CD4-positive, alpha-beta memory T cell (primary cell): ENCODE results near the gene ADAM11. TPM values are rescaled to one million over a fixed set of nuclear protein-coding genes. Genes with fewer than 3 reads are reported as not detected.

Experiments used
- CTCF ChIA-PET: fragments of 350-600 bp; sonication (Branson Sonifier 250); formaldehyde crosslinking; loops from one replicate; lab custom pipeline; 2021; ENCODE audit warnings: inconsistent platforms; ENCODE audit not compliant: partially characterized antibody; lab: Charles Lee
- POLR2A ChIA-PET: fragments of 350-600 bp; sonication (Branson Sonifier 250); formaldehyde crosslinking; loops from one replicate; lab custom pipeline; 2021; ENCODE audit not compliant: partially characterized antibody; lab: Charles Lee
- DNase-seq, 5 donors: peaks; one replicate each; pipeline versions ENCODE4 v3.0.0 to v3.0.0-alpha.2; 2020 to 2022; ENCODE audit warnings: mixed read lengths in 1 of 5
- H3K27ac ChIP-seq: one replicate; pipeline ENCODE4 v1.7.0; 2013; ENCODE audit warnings: low read depth, low read length
- H3K27me3 ChIP-seq: 2 replicates; pipeline ENCODE4 v1.7.0; 2013; ENCODE audit warnings: mild to moderate bottlenecking, low read length, moderate library complexity; ENCODE audit not compliant: insufficient read depth
- H3K36me3 ChIP-seq: 2 replicates; pipeline ENCODE4 v1.7.0; 2013; ENCODE audit warnings: mild to moderate bottlenecking, low read length, moderate library complexity; ENCODE audit not compliant: insufficient read depth
- H3K4me1 ChIP-seq: 2 replicates; pipeline ENCODE4 v1.7.0; 2013; ENCODE audit warnings: mild to moderate bottlenecking, low read length, moderate library complexity; ENCODE audit not compliant: insufficient read depth
- H3K4me3 ChIP-seq, 2 donors: one replicate each; pipeline ENCODE4 v1.7.0; 2013; ENCODE audit warnings: low read length in 2 of 2, mild to moderate bottlenecking in 1 of 2
- H3K9me3 ChIP-seq, 2 donors: one replicate each; pipeline ENCODE4 v1.7.0; 2013; ENCODE audit warnings: low read length in 2 of 2, control low read depth in 1 of 2; ENCODE audit not compliant: control insufficient read depth in 1 of 2
- H3K27ac Mint-ChIP-seq, 7 donors: one replicate each; pipeline ENCODE4 v1.8.0; 2020 to 2021; ENCODE audit warnings: mixed read lengths in 7 of 7, mild to moderate bottlenecking in 6 of 7, inconsistent platforms in 3 of 7, moderate library complexity in 3 of 7
- H3K27me3 Mint-ChIP-seq, 2 donors: one replicate each; pipeline ENCODE4 v1.8.0; 2020 to 2021; ENCODE audit warnings: mixed read lengths in 2 of 2
- H3K36me3 Mint-ChIP-seq, 2 donors: one replicate each; pipeline ENCODE4 v1.8.0; 2020 to 2021; ENCODE audit warnings: mixed read lengths in 2 of 2, inconsistent platforms in 1 of 2, mild to moderate bottlenecking in 1 of 2
- H3K4me1 Mint-ChIP-seq, 4 donors: one replicate each; pipeline ENCODE4 v1.8.0; 2020 to 2021; ENCODE audit warnings: mixed read lengths in 4 of 4, mild to moderate bottlenecking in 1 of 4
- H3K4me3 Mint-ChIP-seq, 8 donors: one replicate each; pipeline ENCODE4 v1.8.0; 2020 to 2021; ENCODE audit warnings: mixed read lengths in 8 of 8, mild to moderate bottlenecking in 7 of 8, moderate library complexity in 6 of 8, inconsistent platforms in 3 of 8
- H3K9me3 Mint-ChIP-seq, 8 donors: one replicate each; pipeline ENCODE4 v1.8.0; 2020 to 2021; ENCODE audit warnings: mixed read lengths in 8 of 8, mild to moderate bottlenecking in 5 of 8, inconsistent platforms in 3 of 8, moderate library complexity in 1 of 8
- intact Hi-C: fragments of 100-400 bp; cut with micrococcal nuclease; formaldehyde crosslinking; loops from one replicate; pipeline ENCODE4 v1.15.1; 2023
- polyA plus RNA-seq, 2 donors: library from polyadenylated mRNA; unstranded; fragments of 300-500 nt; fragmentation: Illumina TruSeq; gene quantifications; one replicate each; pipeline ENCODE4 v1.2.3, GENCODE V29; 2021
- total RNA-seq, 2 experiments: library from RNA; stranded (reverse); gene quantifications; one replicate each; pipeline ENCODE4 v1.2.3, GENCODE V29; 2021

ADAM11 gene
- total and polyA plus RNA-seq, 4 experiments from 2014 or later: 0.03 to 0.90 (median 0.40) TPM

GRCh38 chr17:44796731-44797130 is 37.9 kb downstream of the ADAM11 start:
- intact Hi-C loops: no loop called here
- POLR2A ChIA-PET: no interaction called here
- no peak overlapping the region for H3K4me3 Mint-ChIP-seq

GRCh38 chr17:44797802-44798201 is 39.0 kb downstream of the ADAM11 start:
- no peak overlapping the region for H3K27ac Mint-ChIP-seq
- H3K27ac ChIP-seq: no peak overlapping the region
- POLR2A ChIA-PET: no interaction called here
- H3K4me3 ChIP-seq: no peak overlapping the region
- no peaks in the 10 kb centered on the region for H3K9me3 Mint-ChIP-seq
- CTCF ChIA-PET: interaction anchor here (0.9 to 1.5 kb wide), 2 partner anchors 29 to 68 kb away, joined by 3 to 6 read pairs; no protein-coding TSS in a partner anchor
- no peaks in the 10 kb centered on the region for H3K36me3 ChIP-seq
- H3K4me1 Mint-ChIP-seq: no peaks in the 10 kb centered on the region
- no peak for DNase-seq
- intact Hi-C loops: no loop called here
- H3K27me3 ChIP-seq: no peaks in the 10 kb centered on the region
- no peaks in the 10 kb centered on the region for H3K4me1 ChIP-seq
- H3K36me3 Mint-ChIP-seq: no peaks in the 10 kb centered on the region
- no peaks in the 10 kb centered on the region for H3K9me3 ChIP-seq
- H3K27me3 Mint-ChIP-seq: peaks cover 4 to 13% of the 10 kb centered on the region in 2 donors
- H3K4me3 Mint-ChIP-seq: no peak overlapping the region

More at GRCh38 chr17:44796731-44797130, 37.9 kb downstream of the ADAM11 start:
- Histone ChIP-seq H3K4me1 (no peaks in the 10 kb centered on the region), H3K9me3 (no peaks in the 10 kb centered on the region), H3K36me3 (no peaks in the 10 kb centered on the region), H3K27me3 (no peaks in the 10 kb centered on the region), H3K27ac (no peak overlapping the region), H3K4me3 (no peak overlapping the region)
- Mint-ChIP-seq H3K27ac (no peak overlapping the region), H3K36me3 (no peaks in the 10 kb centered on the region), H3K27me3 (peaks cover 5 to 10% of the 10 kb centered on the region in 2 donors), H3K4me1 (no peaks in the 10 kb centered on the region), H3K9me3 (no peaks in the 10 kb centered on the region)
- CTCF ChIA-PET: interaction anchor here (1.2 kb wide), 1 partner anchor 21 kb away, joined by 3 read pairs; no protein-coding TSS in a partner anchor
- DNase-seq: no peak

GRCh38 chr17:44798356-44798755 is 39.6 kb downstream of the ADAM11 start:
- Mint-ChIP-seq H3K4me1 (no peaks in the 10 kb centered on the region), H3K9me3 (no peaks in the 10 kb centered on the region), H3K27ac (no peak overlapping the region), H3K4me3 (no peak overlapping the region), H3K36me3 (no peaks in the 10 kb centered on the region), H3K27me3 (peaks cover 3 to 12% of the 10 kb centered on the region in 2 donors)
- no peak overlapping the region for H3K4me3 ChIP-seq
- intact Hi-C loops: no loop called here
- no peaks in the 10 kb centered on the region for H3K9me3 ChIP-seq
- DNase-seq: no peak
- ChIA-PET POLR2A (no interaction called here), CTCF (interaction anchor here (0.9 to 1.5 kb wide), 2 partner anchors 28 to 67 kb away, joined by 3 to 6 read pairs; no protein-coding TSS in a partner anchor)
- no peaks in the 10 kb centered on the region for H3K27me3 ChIP-seq
- no peaks in the 10 kb centered on the region for H3K36me3 ChIP-seq
- no peaks in the 10 kb centered on the region for H3K4me1 ChIP-seq
- H3K27ac ChIP-seq: no peak overlapping the region

DNA sequence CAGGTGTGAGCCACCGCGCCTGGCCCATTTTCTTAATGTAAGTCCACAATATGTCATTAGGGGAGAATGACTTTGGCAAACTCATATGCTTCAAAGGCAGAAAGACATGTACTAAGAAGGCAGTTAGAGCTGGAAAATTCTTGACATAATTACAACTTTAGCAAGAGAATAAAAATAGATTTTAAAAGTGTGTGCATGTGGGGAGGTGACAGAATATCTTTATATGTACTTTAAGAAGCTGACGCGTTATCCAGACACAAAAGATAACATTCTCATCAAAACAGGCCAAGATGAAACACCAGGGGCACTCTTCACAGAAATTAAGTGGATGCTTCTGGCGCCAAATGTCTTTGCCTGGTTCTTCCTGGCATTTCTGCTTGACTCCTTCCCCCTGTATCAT is 43.1 kb downstream of the ADAM11 start:
- H3K4me1 Mint-ChIP-seq: no peaks in the 10 kb centered on the region
- H3K4me3 ChIP-seq: no peak overlapping the region
- intact Hi-C loops: no loop called here
- H3K4me1 ChIP-seq: no peaks in the 10 kb centered on the region
- no peaks in the 10 kb centered on the region for H3K36me3 ChIP-seq
- no peaks in the 10 kb centered on the region for H3K36me3 Mint-ChIP-seq
- H3K27me3 Mint-ChIP-seq: peaks cover 7 to 24% of the 10 kb centered on the region in 2 donors
- POLR2A ChIA-PET: no interaction called here
- H3K9me3 Mint-ChIP-seq: no peaks in the 10 kb centered on the region
- H3K27ac ChIP-seq: no peak overlapping the region
- no peak for DNase-seq
- H3K9me3 ChIP-seq: no peaks in the 10 kb centered on the region
- CTCF ChIA-PET: no interaction called here
- no peak overlapping the region for H3K27ac Mint-ChIP-seq
- H3K4me3 Mint-ChIP-seq: no peak overlapping the region
- H3K27me3 ChIP-seq: no peaks in the 10 kb centered on the region

DNA sequence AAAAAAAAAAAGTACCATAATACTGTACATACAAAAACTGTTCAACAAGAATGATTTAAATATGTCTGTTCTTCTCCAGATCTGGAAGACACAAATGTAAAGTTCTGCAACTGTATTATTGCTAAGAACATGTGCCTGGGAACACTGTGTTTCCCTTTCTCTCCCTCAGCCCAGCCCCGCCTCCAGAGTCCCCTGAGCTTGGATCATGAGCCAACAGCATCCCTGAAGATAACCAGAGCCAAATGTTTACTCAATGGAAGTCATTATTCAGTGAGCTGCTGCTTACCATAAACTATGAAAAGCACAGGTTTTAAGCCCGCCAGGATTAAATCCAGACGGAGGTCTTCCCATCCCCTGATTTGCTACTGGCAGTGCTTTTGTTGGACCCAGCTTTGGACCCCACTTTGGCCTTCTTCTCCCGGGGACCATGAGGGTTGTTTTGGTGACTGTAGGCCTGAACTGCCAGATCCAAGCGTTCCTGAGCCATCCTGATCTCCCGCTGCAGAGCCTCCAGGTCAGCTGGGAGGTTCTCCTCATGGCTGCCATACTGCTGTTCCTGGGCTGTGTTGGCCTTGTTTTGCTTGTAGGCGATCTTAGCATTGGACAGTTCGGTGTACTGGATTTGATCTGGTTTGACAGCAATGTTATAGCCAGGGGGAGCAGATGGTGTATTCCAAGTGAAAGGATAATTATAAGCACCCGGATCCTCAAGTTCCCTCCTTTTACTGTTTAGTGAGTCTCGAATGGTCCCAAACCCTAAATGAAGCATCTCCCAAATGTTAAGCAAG is 45.7 kb downstream of the ADAM11 start:
- no peaks in the 10 kb centered on the region for H3K4me1 ChIP-seq
- H3K27ac Mint-ChIP-seq: no peak overlapping the region

DNA sequence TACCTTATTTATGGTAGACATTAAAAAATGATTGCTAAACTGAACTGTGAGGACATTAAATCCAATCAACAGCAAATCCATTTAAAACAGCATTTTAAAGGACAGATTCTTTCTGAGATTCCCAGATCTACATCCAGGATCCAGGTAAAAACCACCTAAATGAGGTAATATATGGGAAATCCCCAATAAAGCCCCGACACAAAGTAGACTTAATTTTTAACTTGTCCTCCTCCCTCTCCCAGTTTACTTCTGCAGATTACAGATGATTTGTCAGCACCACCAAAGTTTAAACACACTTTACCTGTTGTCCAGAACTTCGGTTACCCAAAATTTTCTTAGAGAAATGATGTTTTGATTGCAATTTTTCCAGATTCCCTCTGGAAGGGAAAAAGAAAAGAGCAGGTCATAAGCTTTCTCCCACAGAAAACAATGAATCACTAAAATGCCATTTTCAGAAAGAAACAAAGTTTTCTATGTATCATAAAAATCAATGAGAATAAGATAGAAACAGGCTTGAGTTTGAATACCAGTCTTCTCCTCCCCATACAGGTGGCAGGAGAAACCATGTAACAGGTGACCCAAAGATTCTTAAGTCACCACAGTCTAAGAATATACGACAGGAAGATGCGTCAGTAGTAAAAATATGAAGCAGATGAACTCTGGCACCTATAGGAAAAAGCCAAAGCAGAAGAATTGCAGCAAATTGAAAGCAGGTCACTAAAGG is 48.5 kb downstream of the ADAM11 start:
- ChIA-PET POLR2A (no interaction called here), CTCF (no interaction called here)
- Mint-ChIP-seq H3K4me3 (no peak overlapping the region), H3K27ac (no peak overlapping the region), H3K36me3 (no peaks in the 10 kb centered on the region), H3K27me3 (peaks cover 9 to 32% of the 10 kb centered on the region in 2 donors), H3K9me3 (no peaks in the 10 kb centered on the region), H3K4me1 (no peaks in the 10 kb centered on the region)
- Histone ChIP-seq H3K27ac (no peak overlapping the region), H3K27me3 (no peaks in the 10 kb centered on the region), H3K4me1 (no peaks in the 10 kb centered on the region), H3K9me3 (no peaks in the 10 kb centered on the region), H3K36me3 (no peaks in the 10 kb centered on the region), H3K4me3 (no peak overlapping the region)
- intact Hi-C loops: no loop called here
- DNase-seq: no peak

More for the DNA sequence above, 45.7 kb downstream of the ADAM11 start:
- CTCF ChIA-PET: no interaction called here
- Mint-ChIP-seq H3K4me1 (no peaks in the 10 kb centered on the region), H3K27me3 (peaks cover 11 to 33% of the 10 kb centered on the region in 2 donors), H3K9me3 (no peaks in the 10 kb centered on the region), H3K4me3 (no peak overlapping the region), H3K36me3 (no peaks in the 10 kb centered on the region)
- POLR2A ChIA-PET: no interaction called here
- no peak overlapping the region for H3K27ac ChIP-seq
- no peaks in the 10 kb centered on the region for H3K9me3 ChIP-seq
- H3K4me3 ChIP-seq: no peak overlapping the region
- H3K36me3 ChIP-seq: no peaks in the 10 kb centered on the region
- DNase-seq: no peak
- intact Hi-C loops: no loop called here
- no peaks in the 10 kb centered on the region for H3K27me3 ChIP-seq

DNA sequence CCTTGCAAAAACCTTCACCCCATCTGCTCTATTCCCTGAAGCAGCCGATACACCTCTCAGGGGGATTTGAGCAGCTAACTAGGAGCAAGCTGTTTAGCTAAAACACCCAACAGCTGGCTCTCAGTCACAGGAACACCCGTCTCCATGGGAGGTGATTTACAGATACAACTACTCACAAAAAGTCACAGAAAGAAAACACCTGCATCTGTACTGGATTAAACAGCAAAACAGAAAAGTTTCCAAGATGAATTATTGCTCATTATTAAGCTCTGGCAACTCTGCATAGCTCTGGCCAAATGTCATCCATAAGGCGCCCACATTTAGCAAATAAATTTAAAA is 49.0 kb downstream of the ADAM11 start:
- CTCF ChIA-PET: no interaction called here

More for the DNA sequence above, 49.0 kb downstream of the ADAM11 start:
- no peaks in the 10 kb centered on the region for H3K36me3 ChIP-seq
- Mint-ChIP-seq H3K27ac (no peak overlapping the region), H3K27me3 (peaks cover 9 to 34% of the 10 kb centered on the region in 2 donors), H3K4me3 (no peak overlapping the region), H3K36me3 (no peaks in the 10 kb centered on the region), H3K4me1 (no peaks in the 10 kb centered on the region), H3K9me3 (no peaks in the 10 kb centered on the region)
- no peak overlapping the region for H3K27ac ChIP-seq
- H3K9me3 ChIP-seq: no peaks in the 10 kb centered on the region
- intact Hi-C loops: no loop called here
- H3K4me3 ChIP-seq: no peak overlapping the region
- POLR2A ChIA-PET: no interaction called here
- DNase-seq: no peak
- H3K27me3 ChIP-seq: no peaks in the 10 kb centered on the region
- no peaks in the 10 kb centered on the region for H3K4me1 ChIP-seq
